H1 (cell line): ENCODE measurements around the gene SHC1. TPM values are rescaled to one million over a fixed set of nuclear protein-coding genes. Genes with fewer than 3 reads are reported as not detected.
A peak's percentile ranks its signal among the peaks of the same experiment; 100 is the strongest.

ENCODE experiments used
- ASH2L ChIP-seq: fragments of 200-600, 300-600 bp; sonication (generic); IDR thresholded peaks from one replicate; pipeline ENCODE4 v1.7.1; 2017; ENCODE audit warnings: low read length
- BRCA1 ChIP-seq: IDR thresholded peaks from 2 replicates; pipeline ENCODE4 v1.6.1; 2012; ENCODE audit warnings: low read depth, low read length, improper control_type of control experiment
- CREB1 ChIP-seq: IDR thresholded peaks from 2 replicates; pipeline ENCODE4 v1.6.1; 2012; ENCODE audit warnings: inconsistent platforms
- CTBP2 ChIP-seq: IDR thresholded peaks from 2 replicates; pipeline ENCODE4 v1.7.0; 2011; ENCODE audit warnings: borderline replicate concordance, mild to moderate bottlenecking, moderate library complexity, mixed read lengths, low read length; ENCODE audit not compliant: insufficient read depth, insufficient read length
- CTCF ChIP-seq, 3 experiments: IDR thresholded peaks; 1 replicate in 2 of 3; 2 replicates in 1 of 3; pipeline versions ENCODE4 v1.5.1 to v1.6.1; 2011; ENCODE audit warnings: low read length in 3 of 3, mild to moderate bottlenecking in 3 of 3, inconsistent platforms in 2 of 3, low read depth in 1 of 3, moderate library complexity in 1 of 3; ENCODE audit not compliant: insufficient read depth in 1 of 3; ENCODE audit errors: control extremely low read depth in 1 of 3
- E2F6 ChIP-seq: IDR thresholded peaks from 2 replicates; pipeline ENCODE4 v1.6.1; 2012; ENCODE audit warnings: inconsistent platforms
- EGR1 ChIP-seq: IDR thresholded peaks from 2 replicates; pipeline ENCODE4 v1.6.1; 2011; ENCODE audit warnings: low read depth, low read length, borderline replicate concordance
- EZH2 ChIP-seq: fragments of 200-600 bp; sonication (generic); IDR thresholded peaks from 2 replicates; pipeline ENCODE4 v1.7.1; 2012; ENCODE audit warnings: low read depth, mild to moderate bottlenecking, moderate library complexity, low read length, inconsistent platforms; ENCODE audit not compliant: severe bottlenecking
- GTF2F1 ChIP-seq: IDR thresholded peaks from 2 replicates; pipeline ENCODE4 v1.6.1; 2012; ENCODE audit warnings: low read depth, low read length, improper control_type of control experiment, borderline replicate concordance
- HDAC6 ChIP-seq: IDR thresholded peaks from one replicate; pipeline ENCODE4 v1.7.1; 2012; ENCODE audit warnings: low read depth, mild to moderate bottlenecking, inconsistent platforms, low read length, moderate library complexity
- KDM1A ChIP-seq: fragments of 200-600, 300-600 bp; sonication (generic); IDR thresholded peaks from 2 replicates; pipeline ENCODE4 v1.7.1; 2016; ENCODE audit warnings: mild to moderate bottlenecking, low read length, borderline replicate concordance
- MAX ChIP-seq: IDR thresholded peaks from 2 replicates; pipeline ENCODE4 v1.6.1; 2012; ENCODE audit warnings: inconsistent platforms
- NRF1 ChIP-seq: IDR thresholded peaks from 2 replicates; pipeline ENCODE4 v1.6.1; 2011; ENCODE audit warnings: mild to moderate bottlenecking, low read depth, low read length, improper control_type of control experiment
- PHF8 ChIP-seq: fragments of 200-600 bp; sonication (generic); conservative IDR thresholded peaks from 2 replicates; pipeline ENCODE4 v1.7.1; 2012; ENCODE audit warnings: low read depth, mild to moderate bottlenecking, inconsistent platforms, low read length, moderate library complexity
- POLR2AphosphoS5 ChIP-seq: IDR thresholded peaks from 2 replicates; pipeline ENCODE4 v1.6.1; 2011; ENCODE audit warnings: low read depth, low read length
- RBBP5 ChIP-seq: IDR thresholded peaks from 2 replicates; pipeline ENCODE4 v1.7.1; 2012; ENCODE audit warnings: low read depth, mild to moderate bottlenecking, inconsistent platforms, low read length, moderate library complexity, borderline replicate concordance
- SAP30 ChIP-seq: fragments of 300-600 bp; sonication (generic); IDR thresholded peaks from 2 replicates; pipeline ENCODE4 v1.7.1; 2012; ENCODE audit warnings: low read length, moderate library complexity, mild to moderate bottlenecking, inconsistent platforms; ENCODE audit not compliant: insufficient read depth, insufficient replicate concordance
- SIX5 ChIP-seq: IDR thresholded peaks from 2 replicates; pipeline ENCODE4 v1.6.1; 2011; ENCODE audit warnings: mild to moderate bottlenecking, low read depth, low read length
- SP1 ChIP-seq: IDR thresholded peaks from 2 replicates; pipeline ENCODE4 v1.6.1; 2011; ENCODE audit warnings: low read depth, low read length
- TAF1 ChIP-seq: IDR thresholded peaks from 2 replicates; pipeline ENCODE4 v1.6.1; 2011; ENCODE audit warnings: mild to moderate bottlenecking, low read depth, low read length
- TCF12 ChIP-seq: IDR thresholded peaks from 2 replicates; pipeline ENCODE4 v1.6.1; 2011; ENCODE audit warnings: low read depth, mild to moderate bottlenecking, low read length
- polyA plus RNA-seq, 7 experiments: library from polyadenylated mRNA; depleted of rRNA in 3 of 7; stranded (reverse) in 5 of 7; unstranded in 2 of 7; fragments of >200 nt in 5 of 7; fragments of 200-250 nt in 2 of 7; gene quantifications; 1 replicate in 5 of 7; 2 replicates in 1 of 7; 4 replicates in 1 of 7; pipeline versions ENCODE4 v1.2.1 to v1.2.3, GENCODE V29; 2011 to 2013; ENCODE audit warnings: missing spikeins in 2 of 7, mixed read lengths in 2 of 7
- total RNA-seq: library from RNA; stranded (reverse); fragmentation: NEBNext Ultra II Directional; extraction: Animal tissue kit (Norgen Biotek cat#: 25700); gene quantifications from 2 replicates; pipeline ENCODE4 v1.2.1, GENCODE V29; 2021

SHC1 gene
- total and polyA plus RNA-seq, 2 of the 8 experiments (the other 6 are each of a cell fraction or from before 2014, with no cell fraction given), result 177 to 212 TPM

- TF ChIP-seq EZH2 (no peak), GTF2F1 (no peak), SP1 (peak; percentile 95), E2F6 (peak; percentile 89), CTBP2 (no peak), POLR2AphosphoS5 (no peak; the same call in 1 of the 2 replicates), TAF1 (peak; percentile 79; the same call in 1 of the 2 replicates), KDM1A (no peak), NRF1 (no peak), SAP30 (no peak), TCF12 (no peak), CTCF (IDR thresholded peaks at IDR 0.05; ENCODE audit: control extremely low read depth in 1 of 3, insufficient read depth in 1 of 3, low read depth in 1 of 3, low read length in 3 of 3) (no peak), MAX (peak; percentile 93), RBBP5 (peak; percentile 20; the same call in 1 of the 2 replicates), BRCA1 (no peak), EGR1 (no peak), PHF8 (peak; percentile 80), CREB1 (peak; percentile 51; the same call in 1 of the 2 replicates), HDAC6 (no peak), ASH2L (peak; percentile 76), SIX5 (no peak)
These were observed 3.7 kb upstream of the SHC1 start, which contains the start of gene CKS1B (continued) for GRCh38 chr1:154974102-154974807.
